NCI-H1436 (cell line): Measurements from ENCODE around the gene GOLGA8Q.
"Not testable (repeated sequence)": the region's sequence is repeated elsewhere in the genome, so short reads cannot be mapped to it uniquely, and the experiment has no call there.

Experiments
- DNase-seq: peaks from one replicate; lab custom pipeline; 2025; lab: John Stamatoyannopoulos, UW

The GOLGA8Q gene

DNA sequence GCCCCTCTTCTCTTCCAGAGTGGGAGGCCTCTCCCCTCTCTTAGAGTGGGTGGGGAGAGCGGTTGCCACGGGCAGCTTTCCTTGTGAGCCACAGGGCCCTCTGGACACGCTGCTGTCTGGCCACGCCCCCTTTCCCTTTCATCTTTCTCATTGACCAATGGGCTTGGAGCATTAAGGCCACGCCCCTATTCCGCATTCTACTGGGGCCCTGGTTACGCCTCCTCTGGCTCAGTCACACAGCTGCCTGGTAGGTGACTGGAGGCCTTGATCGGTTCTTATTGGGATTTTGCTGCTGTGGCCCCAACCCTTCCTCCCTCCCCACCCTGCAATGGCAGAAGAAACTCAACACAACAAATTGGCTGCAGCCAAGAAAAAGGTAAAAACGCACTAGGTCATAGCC is at the start of gene GOLGA8Q:
TSS of gene GOLGA8Q (plus strand) at position 301 of the 400 bp plus-strand sequence. CDS start at position 329, 28 bp downstream.
- not testable (repeated sequence) for DNase-seq

GRCh38 chr15:30502904-30503781 is 48.7 kb upstream of the GOLGA8Q start:
- not testable (repeated sequence) for DNase-seq

DNA sequence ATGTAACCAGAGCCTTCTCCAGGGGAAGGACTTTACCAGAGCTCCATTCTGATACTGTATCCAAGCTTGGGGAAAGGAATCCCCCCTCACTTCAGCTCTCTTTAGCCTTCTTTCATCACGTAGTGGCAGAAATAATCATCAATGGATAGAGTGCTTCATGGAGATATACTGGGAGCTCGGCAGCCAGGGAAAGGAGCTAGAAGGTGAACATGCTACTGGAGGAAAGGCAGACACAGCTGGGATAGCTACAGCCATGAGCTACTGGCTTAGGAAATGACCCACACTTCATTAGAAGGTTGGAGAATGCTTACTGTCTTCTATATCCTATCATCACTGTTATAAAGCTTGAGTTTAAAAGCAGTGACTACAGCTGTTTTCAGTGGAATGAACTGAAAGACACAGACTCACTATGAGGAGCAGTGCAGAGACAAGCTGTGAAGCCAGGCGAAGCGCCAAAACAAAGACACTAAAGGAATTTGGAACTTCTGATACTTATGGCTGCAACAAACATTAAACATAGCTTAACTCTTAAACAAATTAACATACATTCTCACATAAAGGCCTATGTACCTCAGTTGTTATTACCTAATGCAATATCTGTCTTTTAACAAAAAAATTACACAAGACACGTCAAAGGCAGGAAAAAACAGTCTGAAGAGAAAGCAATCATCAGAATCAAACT is 47.5 kb upstream of the GOLGA8Q start:
- not testable (repeated sequence) for DNase-seq

DNA sequence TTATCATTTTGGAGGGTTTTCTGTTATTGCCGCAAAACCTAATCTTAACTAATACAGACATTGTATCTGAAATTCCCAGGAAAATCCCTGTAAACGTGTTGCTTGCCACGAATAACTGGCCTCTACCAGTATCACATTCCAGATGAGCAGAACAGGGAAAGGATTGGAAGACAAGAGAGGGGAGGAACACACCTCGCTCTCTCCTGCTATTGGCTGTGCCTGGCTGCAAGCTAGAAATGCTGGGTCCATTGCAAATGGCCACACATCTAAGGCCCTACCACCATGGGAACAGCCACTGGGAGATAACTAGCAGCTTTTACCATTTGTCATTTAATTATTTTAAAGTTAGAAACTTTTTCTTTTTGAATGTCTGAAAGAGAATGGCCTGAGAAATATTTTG is 37.3 kb upstream of the GOLGA8Q start:
- not testable (repeated sequence) for DNase-seq

- DNase-seq, result not testable (repeated sequence)
Observed at GRCh38 chr15:30523453-30524243, 28.2 kb upstream of the GOLGA8Q start.

- not testable (repeated sequence) for DNase-seq
Observed at GRCh38 chr15:30525912-30526311, 25.9 kb upstream of the GOLGA8Q start.

DNA sequence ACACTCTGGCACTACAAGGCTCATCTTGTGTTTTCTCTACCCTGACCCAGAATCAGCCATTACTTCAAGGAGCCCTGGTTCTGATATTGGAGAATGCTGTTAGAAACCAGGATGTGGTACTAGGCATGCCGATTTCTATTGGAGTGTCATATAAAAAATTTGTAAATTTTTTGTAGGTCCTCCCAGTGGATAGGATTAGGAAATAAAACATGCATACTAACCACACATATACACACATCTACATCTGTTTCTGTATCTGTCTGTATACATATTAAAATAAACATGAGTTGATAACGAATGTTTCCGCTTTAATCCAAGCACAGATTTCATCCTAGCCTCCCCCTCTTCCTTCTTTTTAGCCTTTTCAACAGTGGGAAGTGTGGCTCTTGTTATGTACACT is 22.8 kb upstream of the GOLGA8Q start:
- DNase-seq, result not testable (repeated sequence)

GRCh38 chr15:30566949-30567348 is 15.1 kb downstream of the GOLGA8Q start:
- not testable (repeated sequence) for DNase-seq

DNA sequence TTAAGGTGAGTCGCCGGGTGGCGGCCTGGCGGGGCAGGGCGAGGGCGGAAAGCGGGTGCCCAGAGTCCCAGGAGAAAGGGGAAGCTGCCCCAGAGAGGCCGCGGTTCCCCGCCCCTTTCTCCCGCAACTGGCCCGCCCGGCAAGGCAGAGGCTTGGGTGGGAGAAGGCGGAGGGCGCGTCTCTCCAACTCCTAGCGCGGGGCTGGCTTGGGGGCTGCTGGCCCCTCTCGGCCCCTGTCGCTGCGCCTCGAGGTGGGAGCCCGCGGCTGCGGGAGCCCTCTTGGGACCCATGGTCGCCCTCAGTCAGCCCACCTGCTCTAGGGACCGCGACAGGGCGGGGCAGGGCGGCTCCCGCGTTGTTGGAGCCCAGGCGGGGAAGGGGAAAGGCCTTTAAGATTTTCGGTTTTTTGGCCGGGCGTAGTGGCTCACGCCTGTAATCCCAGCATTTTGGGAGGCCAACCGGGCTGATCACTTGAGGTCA is 21.2 kb downstream of the GOLGA8Q start:
- DNase-seq, result not testable (repeated sequence)

DNA sequence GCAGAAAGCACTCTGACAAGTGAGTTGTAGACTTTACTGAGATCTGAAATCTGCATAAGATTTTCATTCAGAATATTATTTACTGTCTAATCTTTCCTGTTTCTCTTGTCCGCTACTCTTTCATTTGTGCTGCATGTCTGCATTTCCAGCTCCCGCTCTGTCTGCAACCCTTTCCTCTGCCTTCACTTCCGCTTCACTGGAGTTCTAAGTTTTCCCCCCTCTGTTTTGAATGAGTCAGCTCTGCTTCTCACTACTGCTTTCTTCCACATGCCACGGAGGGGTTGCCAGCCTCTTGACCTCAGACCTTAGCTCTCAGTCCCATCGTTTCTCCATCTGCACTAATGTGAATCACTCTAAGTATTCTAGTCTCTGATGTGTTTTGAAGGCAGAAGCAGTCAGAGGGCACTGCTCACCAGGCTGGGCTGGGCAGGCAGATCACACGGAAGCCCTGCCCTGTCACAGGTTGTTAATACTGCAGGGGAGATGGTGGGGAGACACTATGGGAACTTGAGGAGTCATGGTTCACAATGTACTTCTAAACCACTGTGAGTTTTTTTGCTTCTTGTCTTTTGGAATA is 27.6 kb downstream of the GOLGA8Q start:
- not testable (repeated sequence) for DNase-seq

DNA sequence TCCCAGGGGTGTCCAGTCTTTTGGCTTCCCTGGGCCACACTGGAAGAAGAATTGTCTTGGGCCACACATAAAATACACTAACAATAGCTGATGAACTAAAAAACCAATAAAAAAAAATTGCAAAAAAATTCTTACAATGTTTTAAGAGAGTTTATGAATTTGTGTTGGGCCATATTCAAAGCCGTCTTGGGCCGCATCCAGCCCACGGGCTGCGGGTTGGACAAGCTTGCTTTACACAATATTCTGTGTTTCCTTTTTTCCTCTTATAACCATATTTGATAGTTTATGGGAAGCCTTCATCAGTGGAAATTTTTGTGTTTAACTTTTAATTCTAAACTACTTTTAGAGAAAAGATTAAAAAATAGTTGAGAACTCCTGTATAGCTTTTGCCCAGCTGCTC is 28.9 kb downstream of the GOLGA8Q start:
- DNase-seq, result not testable (repeated sequence)

DNA sequence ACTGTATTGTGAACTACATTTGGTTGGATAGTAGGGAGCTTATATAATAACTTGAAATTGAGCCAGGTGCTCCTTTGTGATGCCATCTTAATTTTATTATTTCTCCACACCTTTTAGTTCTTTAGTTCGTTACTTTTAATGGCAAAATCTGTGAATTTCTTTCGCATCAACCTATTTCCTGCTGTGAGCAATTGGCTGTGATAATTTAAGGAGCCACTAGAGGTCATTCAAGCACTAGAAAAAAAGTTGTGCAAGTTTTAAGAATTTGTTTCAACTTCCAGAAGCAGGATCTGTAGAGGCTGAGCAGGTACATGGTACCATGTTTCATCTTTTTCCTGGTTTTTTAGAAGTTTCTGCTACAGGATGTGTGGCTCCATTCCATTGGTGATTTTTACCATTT is 47.1 kb downstream of the GOLGA8Q start:
- not testable (repeated sequence) for DNase-seq

- not testable (repeated sequence) for DNase-seq
Observed at GRCh38 chr15:30603796-30604195, 51.9 kb downstream of the GOLGA8Q start, which contains the start of gene GOLGA8H. Gene GOLGA8H, plus strand, starts transcription at chr15:30604028. Its CDS starts 98 bp downstream, at chr15:30604126.
